HG03558 (cell line): Measurements from ENCODE around the gene GBGT1.
"Not testable (repeated sequence)": the region's sequence is repeated elsewhere in the genome, so short reads cannot be mapped to it uniquely, and the experiment has no call there.

Experiments
- ATAC-seq: cut with Tn5 transposase; IDR thresholded peaks from one replicate; pipeline ENCODE4 v1.9.1; 2021; ENCODE audit warnings: moderate number of reproducible peaks; ENCODE audit not compliant: unreplicated experiment; ENCODE audit errors: extremely low read depth

Gene GBGT1

DNA sequence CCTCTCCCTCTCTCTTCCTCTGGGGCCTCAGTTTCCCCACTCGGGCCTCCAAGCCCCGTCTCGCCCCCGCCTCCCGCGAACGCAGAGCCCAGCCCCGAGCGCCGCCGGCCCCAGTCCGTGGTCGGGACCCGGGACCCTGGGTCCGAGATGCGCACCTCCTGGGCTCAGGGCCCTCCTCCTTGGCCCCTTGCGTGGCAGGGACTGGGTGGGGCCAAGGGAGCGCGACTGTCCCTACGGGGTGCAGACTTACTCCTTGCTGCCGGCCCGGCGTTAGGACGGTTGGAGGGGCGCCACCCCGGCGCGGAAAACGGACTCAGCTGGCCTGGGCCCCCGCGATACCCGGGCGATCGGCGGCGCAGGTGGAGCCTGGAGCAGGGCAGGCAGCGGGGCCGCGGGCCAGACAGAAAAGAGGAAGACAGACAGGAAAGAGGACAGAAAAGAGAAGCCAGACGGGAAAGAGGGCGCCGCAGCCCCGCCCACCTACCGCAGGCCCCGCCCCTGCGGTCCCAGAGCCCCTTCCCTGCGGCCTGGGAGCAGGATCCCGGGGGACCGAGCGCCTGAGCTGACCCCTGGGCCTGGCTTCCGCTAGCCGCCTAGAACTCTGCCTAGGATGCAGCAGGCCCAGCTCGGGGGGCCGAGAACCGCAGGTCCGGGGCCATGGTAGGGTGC lies at the start of gene GBGT1:
GBGT1 (minus strand) TSS at position 411 of the 669 bp plus-strand sequence. CDS start 1,502 bp downstream, outside the sequence.
- no peak for ATAC-seq

DNA sequence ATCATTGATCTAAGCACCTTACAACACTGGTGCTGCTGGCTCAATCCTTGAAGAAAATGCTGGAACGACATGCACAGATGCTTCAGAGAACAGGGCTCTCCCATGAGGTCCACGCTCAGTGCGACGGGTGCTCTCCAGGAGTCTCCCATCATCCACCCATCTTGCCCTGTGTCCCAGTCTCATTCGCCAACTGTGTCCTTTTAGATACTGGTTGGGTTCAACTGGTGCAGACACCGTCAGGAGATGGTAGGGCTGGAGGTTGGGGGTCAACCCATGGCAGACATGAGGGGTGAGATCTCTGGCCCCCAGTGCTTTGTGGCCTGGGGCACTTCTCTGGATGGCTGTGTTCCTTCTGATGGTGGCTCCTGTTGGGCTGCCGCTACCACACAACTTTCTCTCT lies 46.9 kb upstream of the GBGT1 start:
- ATAC-seq = no peak

DNA sequence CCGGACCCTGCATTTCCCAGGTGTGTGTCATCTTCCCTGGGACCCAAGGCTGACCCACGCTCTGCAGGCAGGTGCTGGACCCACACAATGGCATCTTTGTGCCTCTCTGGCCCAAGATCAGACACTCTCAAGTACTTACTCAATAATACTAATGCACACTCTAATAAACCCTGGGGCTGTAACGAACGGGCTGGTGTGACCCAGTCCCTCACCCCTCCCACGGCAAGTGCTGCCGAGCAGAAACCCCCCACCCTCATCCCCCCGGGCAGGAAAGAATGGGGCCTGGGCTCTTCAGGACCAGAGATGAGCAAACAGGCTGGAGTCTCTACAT lies 46.5 kb upstream of the GBGT1 start:
- ATAC-seq = no peak

DNA sequence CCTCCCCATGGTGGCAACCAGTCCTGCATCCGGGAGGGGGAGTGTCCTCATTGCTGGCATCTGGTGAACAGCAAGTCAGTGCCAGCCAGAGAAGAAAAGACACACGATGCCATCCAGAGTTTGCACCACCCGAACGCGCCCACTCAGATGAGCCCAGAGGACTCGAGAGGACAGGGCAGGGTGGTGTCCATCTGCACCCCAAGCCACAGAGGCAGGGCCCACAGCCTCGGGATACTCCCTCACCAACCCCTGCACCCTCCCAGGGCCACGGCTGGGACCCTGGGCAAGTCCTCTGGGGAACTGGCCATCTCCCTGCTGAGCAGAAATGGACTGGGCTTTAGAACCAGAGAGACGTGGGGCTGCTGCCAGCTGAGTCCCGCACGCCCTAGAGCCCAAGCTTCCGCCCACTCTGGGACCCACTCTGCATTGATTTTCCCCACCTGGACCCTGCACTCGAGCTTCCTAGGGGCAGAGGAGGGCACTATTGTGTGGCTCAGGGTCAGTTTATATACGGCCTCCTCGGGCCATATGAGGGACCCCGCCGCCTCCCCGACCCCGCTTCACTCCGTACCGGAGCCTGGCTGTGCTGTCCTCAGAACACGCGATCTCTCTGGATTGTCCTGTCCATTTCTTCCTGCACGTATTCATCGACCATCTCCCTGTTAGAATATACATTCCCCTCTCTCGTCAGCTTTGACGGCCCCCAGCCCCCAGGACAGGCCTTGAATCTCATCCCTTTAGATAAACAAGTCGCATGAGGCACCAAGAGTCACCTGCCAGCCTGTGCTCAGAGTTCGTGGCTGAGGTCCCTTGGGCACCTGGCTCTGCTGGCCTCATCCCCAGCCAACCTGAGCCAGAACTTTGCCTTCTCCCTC lies 45.9 kb upstream of the GBGT1 start:
- not testable (repeated sequence) for ATAC-seq

DNA sequence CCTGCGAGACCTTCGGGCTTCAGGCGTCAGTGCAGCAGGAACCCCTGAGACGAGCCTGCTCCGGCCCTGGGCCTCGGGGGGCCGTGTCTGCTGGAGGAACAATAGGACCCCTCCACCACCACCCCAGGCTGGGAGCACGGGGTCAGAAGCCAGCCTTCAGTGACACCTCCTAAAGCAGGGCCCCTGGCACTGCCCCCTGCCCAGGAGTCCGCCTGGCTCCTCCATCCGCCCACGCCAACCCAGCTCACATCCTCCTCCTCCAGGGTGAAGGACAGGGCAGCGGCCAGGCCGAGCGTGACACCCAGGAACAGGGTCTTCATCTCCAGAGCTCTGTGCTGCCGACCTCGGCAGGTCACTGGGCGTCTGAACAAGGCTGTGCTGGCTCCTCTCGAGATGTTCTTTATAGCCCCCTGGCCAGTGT lies 45.2 kb upstream of the GBGT1 start, which contains the start of gene OBP2B:
OBP2B (minus strand) TSS at position 371 of the 421 bp plus-strand sequence; CDS start at position 320, 51 bp downstream.
- ATAC-seq = not testable (repeated sequence)

DNA sequence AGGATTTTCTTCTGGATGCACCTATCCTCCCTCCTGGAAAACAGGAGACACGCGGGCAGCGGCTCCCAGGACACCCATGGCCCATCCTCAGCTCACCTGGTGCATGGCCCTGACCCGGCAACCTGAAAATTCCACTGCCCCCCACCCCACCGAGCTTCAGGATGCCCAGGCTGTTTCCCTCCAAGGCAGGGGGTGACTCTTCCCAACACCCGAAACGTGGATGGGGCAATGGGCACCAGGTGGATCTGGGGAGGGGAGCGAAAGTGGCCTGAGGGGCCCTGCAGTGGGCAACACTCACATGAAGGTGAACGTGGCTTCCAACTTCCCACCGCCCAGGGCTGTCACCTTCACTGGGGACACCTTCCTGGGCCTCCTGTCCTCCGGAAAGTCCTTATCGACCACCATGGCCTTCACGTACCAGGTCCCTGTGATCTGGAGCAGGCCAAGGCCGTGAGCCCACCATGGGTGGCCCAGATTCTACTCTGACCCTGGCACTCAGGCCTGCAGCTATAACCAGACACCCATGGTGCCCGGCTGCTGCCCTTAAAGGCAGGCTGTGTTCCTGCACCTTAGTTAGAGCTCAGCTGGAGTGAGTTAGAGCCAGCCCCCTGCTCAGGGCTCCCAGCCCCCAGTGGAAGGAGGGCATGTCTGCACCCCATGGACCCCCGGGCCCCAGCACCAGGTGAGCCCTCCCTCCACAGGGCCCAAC lies 44.6 kb upstream of the GBGT1 start:
- not testable (repeated sequence) for ATAC-seq

DNA sequence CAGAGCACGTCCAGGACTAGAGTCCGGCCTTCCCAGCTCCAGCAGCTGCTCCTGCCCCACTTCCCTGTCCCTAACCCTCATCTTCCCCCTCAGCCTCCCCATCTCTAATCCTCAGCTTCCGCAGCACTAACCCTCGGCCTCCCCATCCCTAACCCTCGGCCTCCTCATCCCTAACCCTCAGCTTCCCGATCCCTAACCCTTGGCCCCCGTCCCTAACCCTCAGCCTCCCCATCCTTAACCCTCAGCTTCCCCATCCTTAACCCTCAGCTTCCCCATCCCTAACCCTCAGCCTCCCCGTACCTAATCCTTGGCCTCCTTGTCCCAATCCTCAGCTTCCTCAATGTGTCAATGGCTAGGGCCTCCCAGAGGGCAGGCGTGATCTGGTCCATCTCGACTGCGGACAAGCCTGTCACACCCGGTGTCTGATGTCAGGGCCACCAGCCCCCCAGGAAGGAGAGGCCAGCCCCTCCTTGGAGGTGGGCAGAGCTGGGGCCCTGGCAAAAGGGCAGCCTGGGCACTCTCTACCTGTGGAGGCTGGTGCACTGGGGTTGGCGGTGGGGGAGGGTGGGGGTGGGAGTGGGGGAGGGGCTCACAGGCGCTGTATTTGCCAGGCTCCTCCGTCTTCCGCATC lies 43.9 kb upstream of the GBGT1 start:
- no peak for ATAC-seq

DNA sequence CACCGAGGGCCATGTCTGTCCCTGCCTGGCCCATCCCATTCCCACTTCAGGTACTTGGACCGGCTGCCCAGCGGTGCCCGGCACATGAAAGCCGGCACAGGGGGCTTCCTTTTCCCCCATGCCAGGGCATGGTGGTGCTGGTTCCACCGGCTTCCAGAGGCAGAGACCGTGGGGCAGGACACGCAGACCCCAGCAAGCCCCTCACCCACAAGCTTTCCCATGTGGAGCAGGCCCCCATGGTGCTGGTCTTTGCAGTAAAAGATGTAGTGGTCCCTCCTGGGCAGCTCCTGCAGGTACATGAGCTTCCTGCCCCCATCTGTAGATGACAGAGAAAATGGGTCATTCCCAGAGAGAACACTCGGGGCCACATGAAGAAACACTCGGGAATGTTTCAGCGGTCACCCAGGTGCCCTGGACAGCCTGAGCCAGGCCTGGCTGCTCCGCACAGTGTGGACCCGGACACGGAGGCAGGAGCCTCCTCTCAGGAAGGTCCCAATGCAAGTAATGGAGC lies 43.4 kb upstream of the GBGT1 start:
- no peak for ATAC-seq

DNA sequence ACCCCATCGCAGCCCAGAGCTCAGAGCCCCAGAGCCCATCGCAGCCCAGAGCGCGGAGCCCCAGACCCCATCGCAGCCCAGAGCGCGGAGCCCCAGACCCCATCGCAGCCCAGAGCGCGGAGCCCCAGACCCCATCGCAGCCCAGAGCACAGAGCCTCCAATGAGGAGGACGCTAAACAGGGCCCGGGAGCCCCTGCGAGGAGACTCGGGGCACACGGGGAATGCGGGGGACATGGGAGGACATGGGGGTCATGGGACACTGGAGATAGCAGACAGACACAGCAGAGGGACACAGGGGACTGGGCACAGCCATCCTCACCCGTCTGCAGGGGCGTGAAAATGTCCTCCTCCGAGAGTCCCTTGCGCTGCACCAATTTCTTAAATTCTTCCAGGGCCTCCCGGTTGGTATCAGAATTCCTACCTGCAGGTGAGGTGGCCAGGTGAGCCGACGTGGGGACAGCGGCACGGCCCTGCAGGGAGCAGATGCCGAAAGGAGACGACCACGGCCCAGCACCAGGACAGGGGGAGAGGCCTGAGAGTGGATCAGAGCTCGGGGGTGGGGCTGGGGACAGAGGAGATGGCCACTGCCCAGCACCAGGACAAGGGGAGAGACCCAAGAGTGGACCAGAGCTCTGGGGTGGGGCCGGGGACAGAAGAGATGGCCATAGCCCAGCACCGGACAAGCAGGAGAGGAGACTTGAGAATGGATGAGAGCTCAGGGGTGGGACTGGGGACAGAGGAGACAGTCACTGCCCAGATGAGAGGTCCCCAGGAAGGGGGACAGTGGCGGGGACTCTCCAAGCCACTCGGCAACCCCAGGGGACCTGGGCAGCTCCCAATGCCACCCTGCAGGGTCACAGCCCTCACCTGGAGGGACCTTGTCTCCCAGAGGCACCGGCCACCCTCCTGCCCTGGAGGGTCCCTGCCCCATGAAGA lies 42.5 kb upstream of the GBGT1 start:
- ATAC-seq = no peak

DNA sequence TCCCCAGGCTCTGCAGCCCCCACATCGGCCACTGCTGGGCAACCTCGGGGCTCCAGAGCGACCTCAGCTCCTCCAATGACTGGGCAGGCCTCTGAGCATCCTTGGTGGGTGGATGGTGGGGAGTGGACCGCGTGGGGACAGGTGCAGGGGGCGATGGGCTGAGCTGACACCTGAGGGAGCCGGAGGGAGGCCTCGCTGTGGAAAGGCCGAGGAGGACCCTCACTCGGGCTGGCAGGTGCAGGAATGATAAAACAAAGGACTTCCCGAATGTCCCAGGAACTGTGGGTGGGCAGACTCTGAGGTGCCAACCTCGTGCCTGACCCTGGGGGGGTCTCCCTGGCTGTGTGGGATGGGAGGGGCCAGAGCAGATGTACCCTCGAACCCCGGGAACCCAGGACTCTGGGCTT lies 41.8 kb upstream of the GBGT1 start:
- not testable (repeated sequence) for ATAC-seq

DNA sequence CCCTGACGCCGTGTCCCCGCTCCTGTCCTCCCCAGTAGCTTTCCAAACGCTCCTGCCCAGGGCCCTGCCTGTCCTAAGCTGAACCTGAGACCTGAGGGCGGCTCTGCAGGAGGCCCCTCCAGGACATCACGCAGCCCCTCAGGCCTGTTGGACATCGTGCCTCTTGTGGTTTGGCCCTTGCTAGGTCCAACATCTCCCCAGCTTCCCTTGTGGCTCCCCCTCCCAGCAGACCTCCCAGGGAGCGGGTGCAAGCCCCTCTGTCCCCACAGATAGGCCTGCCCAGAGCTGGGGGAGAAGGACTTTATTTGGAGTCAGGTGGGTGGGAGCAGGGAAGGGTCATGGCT lies 41.3 kb upstream of the GBGT1 start:
- no peak for ATAC-seq

DNA sequence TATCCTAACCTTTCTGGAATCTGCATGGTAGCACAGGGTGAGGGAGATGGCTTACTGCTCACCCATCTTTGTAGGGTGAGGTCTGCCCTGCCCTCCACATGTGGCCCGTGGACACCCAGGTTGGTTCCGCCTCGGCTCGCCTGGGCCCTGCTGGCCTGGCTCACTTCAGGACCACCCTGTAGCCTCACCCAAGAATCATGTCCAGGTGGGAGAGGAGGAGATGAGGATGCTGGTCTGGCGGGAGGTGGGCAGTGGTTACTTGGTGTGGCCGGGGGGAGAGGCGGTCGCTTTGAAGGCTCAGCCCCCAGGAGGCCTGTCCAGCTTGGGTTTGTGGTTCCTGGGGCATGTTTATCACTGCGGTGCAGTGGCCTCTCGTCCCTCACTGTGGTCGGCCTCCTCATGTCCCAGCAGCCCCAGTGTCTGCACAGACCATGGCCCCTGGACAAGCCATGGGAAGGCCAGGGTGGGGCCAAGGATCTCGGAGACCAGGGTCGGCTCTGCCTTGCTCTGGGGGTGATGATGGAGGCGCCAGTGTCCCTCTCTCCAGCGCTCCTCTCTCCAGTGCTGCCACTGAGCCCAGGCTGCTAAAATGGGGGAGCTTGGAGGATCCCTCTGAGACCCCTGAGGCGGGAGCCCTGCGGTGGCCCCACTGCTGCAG lies 40.8 kb upstream of the GBGT1 start:
- ATAC-seq = no peak

DNA sequence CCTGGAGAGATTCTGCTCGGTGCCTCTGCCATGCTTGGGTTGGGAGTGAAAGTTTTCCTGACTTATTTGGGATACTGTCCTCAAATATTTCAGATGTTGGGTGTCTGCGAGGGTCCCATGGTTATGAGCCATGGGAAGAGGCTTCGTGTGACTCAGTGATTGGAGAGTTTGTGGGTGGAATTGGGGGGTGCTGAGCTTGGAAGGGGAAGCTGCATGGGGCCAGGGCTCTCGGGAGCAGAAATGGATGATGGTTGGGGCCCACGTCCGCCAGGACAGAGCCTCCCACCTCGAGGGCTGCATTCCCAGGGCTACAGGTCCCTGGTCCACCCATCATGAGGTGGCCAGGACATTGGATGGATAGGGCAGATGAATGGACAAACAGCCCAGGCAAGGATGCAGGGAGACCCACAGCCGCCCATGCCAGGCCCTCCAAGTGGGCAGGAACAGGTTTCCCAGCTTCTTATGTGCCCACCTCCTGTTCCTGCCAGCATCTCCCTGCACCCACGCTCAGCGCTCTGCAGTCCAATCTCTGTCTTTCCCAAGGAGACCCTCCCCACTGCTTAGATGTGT lies 39.9 kb upstream of the GBGT1 start:
- no peak for ATAC-seq

DNA sequence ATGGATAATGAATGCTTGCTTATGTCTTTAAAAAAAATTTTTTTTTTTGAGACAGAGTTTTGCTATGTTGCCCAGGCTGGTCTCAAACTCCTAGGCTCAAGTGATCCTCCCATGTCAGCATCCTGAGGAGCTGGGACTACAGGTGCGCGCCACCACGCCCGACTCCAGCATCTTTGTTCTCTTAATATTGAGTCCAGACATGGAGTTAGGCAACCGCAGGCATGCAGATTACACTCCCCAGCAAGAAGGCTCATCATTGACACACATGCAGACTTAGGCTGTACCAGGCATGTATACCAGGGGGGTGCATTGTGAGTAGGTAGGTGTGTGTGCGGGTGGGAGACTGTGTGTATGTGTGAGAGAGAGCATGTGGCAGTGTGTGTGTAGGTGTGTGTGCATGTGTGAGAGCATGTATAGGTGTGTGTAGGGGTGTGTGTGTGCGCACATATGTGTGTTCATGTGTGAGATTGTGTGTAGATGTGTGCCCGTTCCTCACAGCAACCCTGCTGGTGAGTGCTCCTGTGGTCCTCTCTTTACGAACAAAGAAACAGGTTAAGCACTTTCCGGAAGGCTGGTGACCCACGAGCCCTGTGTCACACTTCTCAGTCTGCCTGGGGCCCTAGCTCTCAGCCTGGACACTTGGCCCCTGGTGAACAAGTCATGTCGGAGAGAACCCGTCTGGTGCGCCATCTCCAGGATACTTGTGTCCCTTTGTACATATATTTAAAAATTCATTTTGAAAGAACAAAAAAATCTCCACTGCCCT lies 39.2 kb upstream of the GBGT1 start:
- ATAC-seq = no peak

DNA sequence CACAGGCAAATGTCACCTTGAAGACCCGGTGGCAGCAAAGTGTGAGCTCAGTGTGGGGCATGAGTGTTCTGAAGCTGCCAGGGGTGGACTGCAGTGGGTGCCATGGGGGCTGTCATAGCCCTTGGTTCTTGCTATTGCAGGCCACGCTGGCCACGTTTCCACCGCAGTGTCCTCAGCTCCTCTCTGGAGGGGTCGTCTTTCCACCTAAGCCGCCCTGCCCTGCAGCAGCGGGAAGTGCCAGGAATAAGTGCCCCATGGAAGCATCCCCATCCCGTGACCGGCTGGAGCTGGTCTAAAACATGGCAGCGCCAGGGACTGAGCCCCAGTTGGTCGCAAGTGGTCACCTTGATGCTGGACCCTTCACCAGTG lies 38.4 kb upstream of the GBGT1 start:
- no peak for ATAC-seq

DNA sequence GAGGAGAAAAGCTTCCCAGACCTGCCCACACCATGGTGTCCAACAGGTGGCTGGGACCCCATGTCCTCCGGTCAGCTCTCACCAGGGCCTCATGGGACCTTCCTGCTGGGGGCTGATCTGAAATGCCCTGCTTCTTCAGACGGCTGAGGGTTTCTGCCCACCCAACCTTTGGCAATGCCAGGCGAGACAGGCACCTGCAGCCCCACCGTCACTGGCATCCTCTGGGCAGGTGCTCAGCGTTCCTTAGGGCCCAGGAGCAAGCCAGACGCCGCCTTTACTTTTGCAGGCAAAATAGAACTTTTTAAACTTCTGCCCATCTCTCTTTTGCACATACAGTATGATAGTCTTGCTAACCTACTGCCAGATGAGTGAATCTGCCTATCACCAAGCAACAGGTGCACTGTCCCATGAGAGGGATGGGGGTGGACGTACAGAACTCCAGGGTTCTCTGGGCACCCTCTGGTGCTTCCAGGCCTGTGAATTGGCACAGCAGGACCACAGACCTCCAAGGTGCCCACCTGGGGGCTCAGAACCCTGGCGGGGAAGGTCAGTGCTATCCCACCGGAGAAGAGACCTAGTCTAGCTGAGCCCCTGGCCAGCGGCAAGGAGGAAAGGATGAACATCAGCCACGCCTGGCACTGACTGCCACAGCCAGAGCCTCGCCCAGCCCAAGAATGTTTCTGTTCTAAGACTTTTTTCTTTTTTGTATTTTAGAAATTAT lies 37.9 kb upstream of the GBGT1 start:
- no peak for ATAC-seq

DNA sequence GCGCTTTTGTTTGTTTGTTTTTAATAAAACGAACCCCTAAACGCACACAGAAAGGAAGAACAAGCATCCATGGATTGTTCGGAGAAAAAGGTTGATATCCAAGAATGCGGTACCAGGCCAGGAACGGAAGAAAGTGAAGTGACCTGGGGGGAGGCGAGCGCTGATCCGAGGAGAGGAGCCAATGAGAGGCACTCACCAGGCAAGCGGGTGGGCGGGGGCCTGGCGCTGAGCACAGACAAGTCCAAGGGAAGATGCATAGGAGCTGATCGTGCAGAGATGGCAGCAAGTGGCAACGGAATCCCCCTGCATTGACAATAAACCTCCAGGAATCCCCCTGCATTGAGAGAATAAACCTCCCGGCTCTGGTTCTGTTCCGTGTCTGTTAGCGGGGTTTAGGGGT lies 36.9 kb upstream of the GBGT1 start:
- no peak for ATAC-seq
